ENCODE results near the gene RBM4.
"Not testable (repeated sequence)": the region's sequence is repeated elsewhere in the genome, so short reads cannot be mapped to it uniquely, and the experiment has no call there.

RBM4 gene

DNA sequence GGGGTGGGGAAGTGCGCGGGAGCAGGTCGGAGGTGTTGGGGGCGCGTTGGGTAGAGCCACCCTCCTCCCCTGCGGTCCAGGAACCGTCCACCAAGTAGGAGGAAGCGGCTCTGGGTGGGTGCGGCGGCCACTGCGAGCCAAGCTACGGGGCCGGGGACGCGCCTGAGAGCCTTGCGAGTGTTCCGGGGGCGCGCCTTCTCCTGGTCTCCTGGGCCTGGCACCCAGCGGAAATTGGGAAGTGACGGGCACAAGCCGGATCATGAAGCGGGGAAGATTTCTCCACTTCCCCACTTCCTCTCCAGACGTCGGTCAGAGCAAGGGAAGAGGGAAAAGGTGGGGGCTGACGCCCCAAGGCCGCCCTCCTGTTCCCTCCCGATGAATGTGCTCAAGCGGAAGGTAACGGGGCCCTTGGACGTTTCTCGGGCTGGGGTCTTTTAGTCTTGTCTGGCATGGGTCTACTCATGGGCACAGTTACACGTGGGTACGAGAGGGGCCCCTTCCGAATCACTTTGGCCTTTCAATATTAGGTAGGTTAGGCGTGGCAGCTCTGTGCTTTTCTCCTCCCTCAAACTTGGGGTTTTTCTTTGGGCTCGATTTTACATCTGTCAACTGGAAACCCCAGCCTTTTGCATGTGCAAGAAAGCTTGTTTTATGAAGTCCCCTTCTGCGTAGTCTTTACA lies 21.2 kb upstream of the RBM4 start:
- no peak for DNase-seq

DNA sequence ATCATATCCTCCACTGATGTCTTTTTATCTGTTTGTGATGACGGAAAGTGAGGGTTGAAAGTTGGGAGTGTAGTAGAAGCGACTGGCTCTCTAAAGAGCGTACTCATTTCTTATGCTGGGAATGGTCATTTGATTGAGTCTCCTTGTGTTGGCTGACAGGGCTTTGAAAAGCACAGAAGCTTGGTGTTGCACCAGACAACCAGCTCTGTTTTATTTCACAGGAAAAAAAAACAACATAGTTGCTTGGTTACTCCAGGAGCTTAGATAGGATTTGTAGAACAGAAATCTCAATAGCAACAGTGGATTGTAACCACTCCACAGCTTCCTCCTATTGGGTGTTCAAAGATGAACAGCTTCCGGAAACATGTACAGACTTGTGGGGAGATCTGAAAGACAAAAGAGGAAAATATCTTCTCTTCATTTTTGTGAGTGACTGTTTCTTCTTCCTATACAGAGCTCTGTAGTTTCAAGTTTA lies 19.4 kb upstream of the RBM4 start:
- no peak for DNase-seq

DNA sequence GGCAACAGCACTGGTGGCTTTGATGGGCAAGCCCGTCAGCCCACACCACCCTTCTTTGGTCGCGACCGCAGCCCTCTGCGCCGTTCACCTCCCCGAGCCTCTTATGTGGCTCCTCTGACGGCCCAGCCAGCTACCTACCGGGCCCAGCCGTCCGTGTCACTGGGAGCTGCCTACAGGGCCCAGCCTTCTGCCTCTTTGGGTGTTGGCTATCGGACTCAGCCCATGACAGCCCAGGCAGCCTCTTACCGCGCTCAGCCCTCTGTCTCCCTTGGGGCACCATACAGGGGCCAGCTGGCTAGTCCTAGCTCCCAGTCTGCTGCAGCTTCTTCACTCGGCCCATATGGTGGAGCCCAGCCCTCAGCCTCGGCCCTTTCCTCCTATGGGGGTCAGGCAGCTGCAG lies 14.1 kb upstream of the RBM4 start:
- no peak for DNase-seq

- no peak for DNase-seq
Observed at GRCh38 chr11:66625041-66625751, 13.3 kb upstream of the RBM4 start.

GRCh38 chr11:66625752-66626149 lies 12.8 kb upstream of the RBM4 start:
- DNase-seq = no peak

DNA sequence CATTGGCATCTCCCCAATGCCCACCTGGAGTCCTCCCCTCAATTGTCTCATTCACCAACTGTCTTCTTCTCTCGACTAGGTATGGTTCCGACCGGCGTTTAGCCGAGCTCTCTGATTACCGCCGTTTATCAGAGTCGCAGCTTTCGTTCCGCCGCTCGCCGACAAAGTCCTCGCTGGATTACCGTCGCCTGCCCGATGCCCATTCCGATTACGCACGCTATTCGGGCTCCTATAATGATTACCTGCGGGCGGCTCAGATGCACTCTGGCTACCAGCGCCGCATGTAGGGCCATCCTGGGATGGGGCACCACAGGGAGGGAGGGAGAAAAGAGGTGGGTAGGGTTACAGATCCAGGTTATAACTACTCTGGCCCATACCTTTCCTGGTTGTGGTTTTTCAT lies 12.1 kb upstream of the RBM4 start:
- no peak for DNase-seq

DNA sequence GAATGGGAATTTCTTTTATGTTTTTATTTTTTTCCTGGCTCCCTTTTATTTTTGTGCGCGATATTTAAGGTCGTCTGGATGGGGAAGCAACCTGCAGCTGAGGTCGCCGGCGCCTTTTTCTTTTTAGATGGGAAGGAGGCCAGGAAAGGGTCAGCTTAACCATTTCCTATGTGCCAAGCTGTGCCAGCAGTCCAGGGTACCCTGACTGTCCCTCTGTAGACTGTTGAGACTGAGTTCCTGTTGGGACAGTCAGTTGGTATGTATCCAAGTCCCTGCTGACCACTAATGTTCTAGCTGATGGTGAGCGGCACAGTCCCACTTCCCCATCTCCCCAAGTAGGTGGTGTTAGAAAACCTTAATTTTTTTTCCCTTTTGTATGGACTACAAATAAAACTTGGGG lies 11.6 kb upstream of the RBM4 start:
- no peak for DNase-seq

DNA sequence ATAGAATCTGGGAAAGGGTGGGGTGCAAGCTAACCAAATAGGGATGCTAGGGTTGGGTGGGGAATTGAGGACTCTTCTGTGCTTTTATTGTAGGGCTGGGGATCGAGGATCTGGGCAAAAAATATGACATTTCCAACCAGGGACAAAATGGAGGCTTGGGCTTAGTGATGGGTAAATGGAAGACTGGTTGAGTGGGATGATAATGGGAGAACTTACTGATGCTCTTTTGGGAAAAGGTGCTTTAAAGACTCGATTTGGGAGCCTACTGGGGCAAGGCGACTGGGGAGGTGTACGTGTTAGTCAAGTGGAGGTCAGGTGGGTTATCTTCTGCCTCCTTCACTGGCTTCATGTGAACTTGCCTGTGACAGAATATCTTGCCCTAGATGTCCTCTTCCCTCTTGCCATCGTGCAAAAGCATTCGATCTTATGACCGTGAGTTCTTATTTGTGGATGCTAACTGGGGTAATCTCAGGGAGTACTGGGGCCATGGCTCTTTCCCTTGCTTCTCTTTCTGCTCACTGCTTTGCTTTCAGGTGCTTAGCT lies 10.4 kb upstream of the RBM4 start:
- no peak for DNase-seq

GRCh38 chr11:66629356-66629755 lies 9.1 kb upstream of the RBM4 start:
- no peak for DNase-seq

GRCh38 chr11:66631883-66632282 lies 6.6 kb upstream of the RBM4 start:
- DNase-seq = no peak

GRCh38 chr11:66632952-66633351 lies 5.6 kb upstream of the RBM4 start:
- DNase-seq = no peak

DNA sequence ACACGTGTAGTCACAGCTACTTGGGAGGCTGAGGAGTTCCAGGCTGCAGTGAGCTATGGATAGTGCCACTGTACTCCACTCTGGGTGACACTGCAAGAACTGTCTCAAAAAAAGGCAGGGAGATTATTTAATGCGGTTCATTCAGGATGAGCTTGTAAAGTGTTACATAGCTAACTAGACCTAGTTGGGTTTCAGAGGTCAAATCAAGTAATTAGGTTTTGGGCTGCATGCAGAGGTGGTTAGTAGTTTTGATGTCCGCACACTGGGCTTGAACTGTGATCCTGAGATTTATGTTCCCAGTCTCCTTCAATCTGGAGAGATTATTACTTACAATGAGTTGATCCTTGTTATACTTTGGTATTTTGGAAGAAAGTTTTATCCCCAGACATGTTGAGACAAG lies 2.1 kb upstream of the RBM4 start:
- DNase-seq = no peak

DNA sequence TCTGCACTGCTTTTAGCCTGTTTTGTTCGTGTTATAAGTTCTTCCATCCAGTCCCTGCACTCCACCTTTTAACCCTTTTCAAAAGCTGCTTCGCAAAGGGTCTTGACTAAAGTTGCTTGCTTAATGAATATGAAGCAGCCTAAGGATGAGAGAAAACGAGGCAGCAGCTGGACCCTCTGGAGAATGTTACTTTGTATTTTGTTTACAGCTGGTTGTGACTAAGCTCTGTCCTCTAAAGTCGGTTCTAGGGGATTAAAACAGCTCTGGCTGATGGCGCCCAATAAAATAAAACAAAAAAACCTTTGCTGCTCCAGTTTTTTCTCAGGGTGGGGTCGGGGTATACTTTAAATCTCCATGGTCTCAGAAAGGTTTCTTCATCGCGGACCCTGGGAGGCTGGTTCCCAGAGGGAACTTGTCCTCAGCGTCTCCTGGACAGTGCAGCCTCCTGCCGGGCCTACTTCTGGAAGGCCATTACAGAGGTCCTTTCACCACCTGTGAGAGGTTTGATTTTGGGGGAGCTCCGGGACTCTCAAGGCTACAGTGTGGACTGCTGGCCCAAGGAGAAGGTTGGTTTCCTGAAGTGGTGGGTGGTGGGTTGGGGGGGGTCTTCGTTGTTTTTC lies 836 bp upstream of the RBM4 start:
- DNase-seq = no peak

DNA sequence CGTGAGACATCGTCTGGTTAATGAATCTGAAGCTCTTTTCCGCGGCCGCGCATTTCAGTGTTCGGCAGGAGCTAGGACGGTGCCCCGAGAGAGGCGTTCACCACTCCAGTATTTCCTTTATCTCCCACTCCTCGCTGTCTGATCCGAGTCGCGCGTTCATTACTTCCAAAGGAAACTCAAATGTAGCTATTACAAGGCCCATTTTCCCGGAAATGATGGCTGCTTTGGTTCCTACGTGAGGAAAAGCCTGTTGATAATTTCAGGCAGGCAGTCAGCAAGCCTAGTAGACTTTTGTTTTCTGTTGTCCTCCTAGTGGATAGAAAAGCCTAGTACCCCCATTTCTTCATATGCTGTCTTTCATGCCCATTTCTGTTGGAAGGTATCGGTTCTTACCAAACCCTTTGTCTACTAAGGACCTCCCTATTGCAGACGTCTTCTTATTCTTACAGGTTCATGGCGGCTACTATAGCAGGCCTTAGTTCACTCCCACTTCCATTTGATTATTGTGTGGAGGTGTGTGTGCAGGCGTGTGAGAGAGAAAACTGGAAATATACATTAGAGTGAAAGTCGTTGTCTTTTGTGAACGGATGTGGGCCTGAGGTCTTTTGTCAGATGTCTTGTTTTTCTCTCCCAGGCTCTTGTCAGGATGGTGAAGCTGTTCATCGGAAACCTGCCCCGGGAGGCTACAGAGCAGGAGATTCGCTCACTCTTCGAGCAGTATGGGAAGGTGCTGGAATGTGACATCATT lies 737 bp downstream of the RBM4 start:
- no peak for DNase-seq

DNA sequence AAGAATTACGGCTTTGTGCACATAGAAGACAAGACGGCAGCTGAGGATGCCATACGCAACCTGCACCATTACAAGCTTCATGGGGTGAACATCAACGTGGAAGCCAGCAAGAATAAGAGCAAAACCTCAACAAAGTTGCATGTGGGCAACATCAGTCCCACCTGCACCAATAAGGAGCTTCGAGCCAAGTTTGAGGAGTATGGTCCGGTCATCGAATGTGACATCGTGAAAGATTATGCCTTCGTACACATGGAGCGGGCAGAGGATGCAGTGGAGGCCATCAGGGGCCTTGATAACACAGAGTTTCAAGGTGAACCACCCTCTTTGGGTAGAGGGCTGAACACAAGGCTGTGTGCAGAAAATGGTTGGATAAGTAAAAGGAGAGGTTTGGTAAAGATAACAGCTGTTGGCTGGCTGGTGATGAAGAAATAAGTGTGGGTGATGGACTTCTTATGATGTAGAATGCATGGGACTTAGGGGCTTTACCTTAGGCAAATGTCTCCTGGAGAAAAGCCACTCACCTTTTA lies 1.4 kb downstream of the RBM4 start:
- DNase-seq = not testable (repeated sequence)

GRCh38 chr11:66641834-66642233 lies 3.3 kb downstream of the RBM4 start:
- no peak for DNase-seq

DNA sequence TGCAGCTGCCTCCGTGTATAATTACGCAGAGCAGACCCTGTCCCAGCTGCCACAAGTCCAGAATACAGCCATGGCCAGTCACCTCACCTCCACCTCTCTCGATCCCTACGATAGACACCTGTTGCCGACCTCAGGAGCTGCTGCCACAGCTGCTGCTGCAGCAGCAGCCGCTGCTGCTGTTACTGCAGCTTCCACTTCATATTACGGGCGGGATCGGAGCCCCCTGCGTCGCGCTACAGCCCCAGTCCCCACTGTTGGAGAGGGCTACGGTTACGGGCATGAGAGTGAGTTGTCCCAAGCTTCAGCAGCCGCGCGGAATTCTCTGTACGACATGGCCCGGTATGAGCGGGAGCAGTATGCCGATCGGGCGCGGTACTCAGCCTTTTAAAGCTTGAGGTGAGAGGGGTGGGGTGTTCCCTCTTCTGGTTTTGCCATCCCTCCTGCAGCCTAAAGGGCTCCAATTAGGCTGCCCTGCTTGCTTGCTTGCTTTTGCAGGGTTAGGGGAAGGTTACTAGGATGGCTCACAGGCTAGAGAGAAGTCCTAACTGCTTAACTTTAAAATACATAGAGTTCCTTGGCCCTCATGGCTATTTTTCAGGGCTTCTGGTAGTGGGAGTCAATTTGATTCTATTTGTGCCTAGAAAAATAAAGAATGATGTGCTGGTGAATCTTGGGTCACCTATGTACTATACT lies 5.4 kb downstream of the RBM4 start:
- no peak for DNase-seq

- no peak for DNase-seq
Observed at GRCh38 chr11:66646828-66647227, 8.3 kb downstream of the RBM4 start.

DNA sequence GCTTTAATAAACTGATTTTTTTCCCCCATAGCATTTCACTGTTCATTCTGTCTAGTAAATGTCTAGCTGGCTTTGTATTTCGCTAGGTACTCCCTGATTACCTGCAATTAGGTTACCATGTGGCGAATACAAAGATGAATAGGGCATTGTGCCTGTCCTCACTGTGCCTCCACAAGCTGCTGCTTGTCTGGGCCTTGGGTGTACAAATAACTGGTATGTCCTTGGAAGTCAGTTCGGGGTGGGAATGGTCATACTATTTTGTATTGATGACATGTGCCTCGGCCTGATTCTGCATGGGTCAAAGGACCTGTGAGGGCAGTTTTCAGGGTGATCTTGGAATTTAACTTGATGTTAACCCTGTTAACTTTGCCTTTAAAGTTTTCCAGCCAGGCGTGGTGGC lies 11.4 kb downstream of the RBM4 start:
- DNase-seq = no peak

- DNase-seq = no peak
Observed at GRCh38 chr11:66651016-66651415, 12.5 kb downstream of the RBM4 start.

- DNase-seq = no peak
Observed at GRCh38 chr11:66652651-66653050, 14.1 kb downstream of the RBM4 start.

- DNase-seq = no peak
Observed at GRCh38 chr11:66653123-66653522, 14.6 kb downstream of the RBM4 start.

Data from 8988T (cell line).